HFF-Myc (cell line): ENCODE measurements around the gene PLPP7.
A peak's percentile ranks its signal among the peaks of the same experiment; 100 is the strongest.
"Not testable (repeated sequence)": the region's sequence is repeated elsewhere in the genome, so short reads cannot be mapped to it uniquely, and the experiment has no call there.

Experiments used
- DNase-seq: peaks from one replicate; pipeline ENCODE4 v3.0.0-alpha.2; 2011; ENCODE audit warnings: low read depth; ENCODE audit errors: extremely low read depth
- H3K4me3 ChIP-seq: replicated peaks from 2 replicates; pipeline ENCODE4 v1.5.1; 2011; ENCODE audit warnings: low read depth, mild to moderate bottlenecking, control low read depth, low read length
- CTCF ChIP-seq: IDR thresholded peaks from 2 replicates; pipeline ENCODE4 v1.5.1; 2012; ENCODE audit warnings: mild to moderate bottlenecking, low read depth, low read length, control low read depth; ENCODE audit errors: missing control alignments

The PLPP7 gene

GRCh38 chr9:131289301-131290035 lies at the start of gene PLPP7:
PLPP7 (plus strand) TSS chr9:131289723; CDS start chr9:131289998, 275 bp downstream.
- no peak for DNase-seq
- H3K4me3 ChIP-seq, result peak within 1 kb of the TSS; percentile 24
- TF ChIP-seq CTCF, result no peak

GRCh38 chr9:131240047-131240921 lies 49.2 kb upstream of the PLPP7 start:
- DNase-seq, result no peak
- no peak overlapping the region for H3K4me3 ChIP-seq
- TF ChIP-seq CTCF, result no peak

- H3K4me3 ChIP-seq, DNase-seq: not testable (repeated sequence)
Measured at GRCh38 chr9:131244331-131244730, 45.2 kb upstream of the PLPP7 start.

GRCh38 chr9:131246618-131247017 lies 42.9 kb upstream of the PLPP7 start:
- no peak for DNase-seq
- TF ChIP-seq CTCF, result no peak
- no peak overlapping the region for H3K4me3 ChIP-seq

- DNase-seq, result no peak
- H3K4me3 ChIP-seq, result no peak overlapping the region
- TF ChIP-seq CTCF, result no peak
Measured at GRCh38 chr9:131252120-131252519, 37.4 kb upstream of the PLPP7 start.

GRCh38 chr9:131253891-131254491 lies 35.5 kb upstream of the PLPP7 start:
- no peak overlapping the region for H3K4me3 ChIP-seq
- no peak for DNase-seq
- no peak for TF ChIP-seq CTCF

- TF ChIP-seq CTCF, result no peak
- H3K4me3 ChIP-seq, result no peak overlapping the region
Measured at GRCh38 chr9:131254626-131255025, 34.9 kb upstream of the PLPP7 start.

More at GRCh38 chr9:131254626-131255025, 34.9 kb upstream of the PLPP7 start:
- no peak for DNase-seq
